T-helper 2 cell (primary cell): ENCODE measurements around the gene HLA-DMA.

Experiments used
- DNase-seq, 5 experiments: peaks; one replicate each; pipeline versions ENCODE4 v3.0.0 to v3.0.0-alpha.2; 2012 to 2022

The HLA-DMA gene

GRCh38 chr6:32932132-32932868, 20.6 kb downstream of the HLA-DMA start:
- no peak for DNase-seq

- DNase-seq: no peak
These were observed 21.7 kb downstream of the HLA-DMA start for GRCh38 chr6:32931211-32931610.

GRCh38 chr6:32922083-32922482, 30.8 kb downstream of the HLA-DMA start:
- DNase-seq: no peak

- DNase-seq: no peak
These were observed 32.2 kb downstream of the HLA-DMA start for GRCh38 chr6:32920715-32921114.

GRCh38 chr6:32912951-32913350, 39.9 kb downstream of the HLA-DMA start:
- DNase-seq: no peak

GRCh38 chr6:32908897-32909296, 44.0 kb downstream of the HLA-DMA start:
- DNase-seq: no peak

GRCh38 chr6:32906539-32906938, 46.4 kb downstream of the HLA-DMA start:
- DNase-seq: no peak

GRCh38 chr6:32905078-32905477, 47.8 kb downstream of the HLA-DMA start:
- no peak for DNase-seq

GRCh38 chr6:32903952-32904351, 48.9 kb downstream of the HLA-DMA start:
- DNase-seq: no peak
